Motor neuron (in vitro differentiated cells): ENCODE data around the gene PLCB4. TPM values are rescaled to one million over a fixed set of nuclear protein-coding genes. Genes with fewer than 3 reads are reported as not detected.
A peak's percentile ranks its signal among the peaks of the same experiment; 100 is the strongest.

Source experiments
- ATAC-seq, 8 experiments: fragments of 200-7000 bp; cut with Tn5 transposase; replicated peaks in 6 of 8; 2 replicates each; pipeline ENCODE4 v1.8.0; 2021; ENCODE audit warnings: mild to moderate bottlenecking in 8 of 8, moderate library complexity in 8 of 8
- H3K27ac ChIP-seq, 2 donors: fragments of 250-450 bp; sonication (Bioruptor Pico); 2 replicates each; pipeline ENCODE4 v1.9.0; 2021; ENCODE audit warnings: antibody characterized with exemption in 2 of 2, mild to moderate bottlenecking in 2 of 2, moderate library complexity in 1 of 2
- H3K4me1 ChIP-seq, 2 donors: fragments of 250-450 bp; sonication (Bioruptor Pico); replicated peaks in 1 of 2; 2 replicates each; pipeline ENCODE4 v1.6.1; 2021; ENCODE audit warnings: antibody characterized with exemption in 2 of 2, mild to moderate bottlenecking in 2 of 2, moderate library complexity in 1 of 2
- H3K4me3 ChIP-seq, 5 donors: fragments of 250-450 bp; sonication (Bioruptor Pico); 2 replicates each; pipeline ENCODE4 v1.9.0; 2021; ENCODE audit warnings: antibody characterized with exemption in 5 of 5, mild to moderate bottlenecking in 5 of 5, moderate library complexity in 4 of 5
- WGBS, 10 experiments: fragments of 450-650 bp; shearing (Covaris generic); methylation state at CpG; one replicate each; pipeline ENCODE4 v1.0.0; 2022; 5-methylcytosine and 5-hydroxymethylcytosine counted together
- in situ Hi-C, 9 experiments: fragments of 400-800 bp; cut with MboI; loops; one replicate each; pipeline ENCODE4 v1.15.0; 2021; ENCODE audit warnings: low sequenced_read_pairs in 9 of 9, low pct_unique_long_range_greater_than_20kb in 2 of 9; ENCODE audit not compliant: unreplicated experiment in 9 of 9
- total RNA-seq, 8 experiments: library from RNA; unstranded; fragments of 300-600 nt; gene quantifications; 2 replicates each; pipeline versions ENCODE4 v1.2.3 to v1.2.4, GENCODE V29; 2022

PLCB4 gene
- total RNA-seq, 8 experiments from 2014 or later = 4.4 to 27.2 (median 16.2) TPM

- WGBS, 10 experiments = 38 to 100% (median 78%) methylated on average over 1 to 3 of the region's 3 CpGs
These were observed 421.7 kb downstream of the PLCB4 start for GRCh38 chr20:9490631-9491030.

GRCh38 chr20:9491324-9491723, 422.4 kb downstream of the PLCB4 start:
- H3K4me3 ChIP-seq = no peak overlapping the region
- WGBS, 10 experiments = 10 to 100% (median 55%) methylated on average over 1 of the region's 1 CpG; no CpG with 5 or more reads in 3 of the 10 experiments
- in situ Hi-C loops = no loop called here
- H3K4me1 ChIP-seq = peaks cover 13 to 24% of the 10 kb centered on the region in 2 donors
- H3K27ac ChIP-seq = no peak overlapping the region
- peak in 5 of 8 experiments; percentile 44 to 77 (median 62) for ATAC-seq

More at GRCh38 chr20:9490631-9491030, 421.7 kb downstream of the PLCB4 start:
- peak overlapping the region in 1 of 2 donors; percentile 34 for H3K27ac ChIP-seq
- in situ Hi-C loops = no loop called here
- H3K4me3 ChIP-seq = no peak overlapping the region
- H3K4me1 ChIP-seq = peaks cover 13 to 24% of the 10 kb centered on the region in 2 donors
- no peak for ATAC-seq

GRCh38 chr20:9492067-9492466, 423.2 kb downstream of the PLCB4 start:
- Histone ChIP-seq H3K4me3 (no peak overlapping the region), H3K27ac (no peak overlapping the region), H3K4me1 (peaks cover 13 to 24% of the 10 kb centered on the region in 2 donors)
- WGBS, 10 experiments = 0 to 100% (median 76%) methylated on average over 2 to 4 of the region's 4 CpGs
- in situ Hi-C loops = no loop called here
- no peak for ATAC-seq

- ATAC-seq = peak in 5 of 8 experiments; percentile 17 to 61 (median 41)
- WGBS, 10 experiments = 57 to 86% (median 71%) methylated on average over 1 to 2 of the region's 2 CpGs
- in situ Hi-C loops = no loop called here
- H3K4me3 ChIP-seq = no peak overlapping the region
- H3K27ac ChIP-seq = no peak overlapping the region
- peaks cover 13 to 24% of the 10 kb centered on the region in 2 donors for H3K4me1 ChIP-seq
These were observed 424.9 kb downstream of the PLCB4 start for GRCh38 chr20:9493803-9494202.

- H3K27ac ChIP-seq = no peak overlapping the region
- H3K4me1 ChIP-seq = peaks cover 15 to 20% of the 10 kb centered on the region in 2 donors
- no peak for ATAC-seq
- H3K4me3 ChIP-seq = no peak overlapping the region
- in situ Hi-C loops = no loop called here
- WGBS, 10 experiments = 0 to 100% (median 80%) methylated on average over 1 to 2 of the region's 2 CpGs; no CpG with 5 or more reads in 4 of the 10 experiments
These were observed 426.8 kb downstream of the PLCB4 start for GRCh38 chr20:9495701-9496100.

GRCh38 chr20:9496155-9496554, 427.3 kb downstream of the PLCB4 start:
- Histone ChIP-seq H3K4me3 (no peak overlapping the region), H3K4me1 (peaks cover 12 to 16% of the 10 kb centered on the region in 2 donors), H3K27ac (no peak overlapping the region)
- ATAC-seq = no peak
- in situ Hi-C loops = no loop called here
- 0 to 100% (median 83%) methylated on average over 1 to 3 of the region's 3 CpGs; no CpG with 5 or more reads in 3 of the 10 experiments for WGBS, 10 experiments

- WGBS, 10 experiments = 14 to 100% (median 69%) methylated on average over 1 to 4 of the region's 4 CpGs
- Histone ChIP-seq H3K4me3 (no peak overlapping the region), H3K27ac (no peak overlapping the region), H3K4me1 (peaks cover 8 to 13% of the 10 kb centered on the region in 2 donors)
- in situ Hi-C loops = no loop called here
- no peak for ATAC-seq
These were observed 429.4 kb downstream of the PLCB4 start for GRCh38 chr20:9498322-9498721.

GRCh38 chr20:9499126-9499899, 430.4 kb downstream of the PLCB4 start:
- 48 to 100% (median 90%) methylated on average over 1 to 5 of the region's 5 CpGs for WGBS, 10 experiments
- no peak for ATAC-seq
- no peak overlapping the region for H3K27ac ChIP-seq
- in situ Hi-C loops = no loop called here
- peaks cover 4 to 11% of the 10 kb centered on the region in 2 donors for H3K4me1 ChIP-seq
- H3K4me3 ChIP-seq = no peak overlapping the region

- Histone ChIP-seq H3K4me1 (peaks cover 3 to 11% of the 10 kb centered on the region in 2 donors), H3K27ac (no peak overlapping the region), H3K4me3 (no peak overlapping the region)
- in situ Hi-C loops = no loop called here
- WGBS, 10 experiments = 8 to 50% (median 33%) methylated on average over 1 to 2 of the region's 2 CpGs; no CpG with 5 or more reads in 6 of the 10 experiments
- ATAC-seq = peak in 7 of 8 experiments; percentile 20 to 73 (median 59)
These were observed 431.2 kb downstream of the PLCB4 start for GRCh38 chr20:9500121-9500520.

- ATAC-seq = no peak
- 42 to 100% (median 92%) methylated on average over 1 to 2 of the region's 2 CpGs; no CpG with 5 or more reads in 2 of the 10 experiments for WGBS, 10 experiments
- in situ Hi-C loops = no loop called here
- peaks cover 5 to 11% of the 10 kb centered on the region in 2 donors for H3K4me1 ChIP-seq
- H3K27ac ChIP-seq = no peak overlapping the region
- H3K4me3 ChIP-seq = no peak overlapping the region
These were observed 432.6 kb downstream of the PLCB4 start for GRCh38 chr20:9501473-9501872.

- H3K27ac ChIP-seq = no peak overlapping the region
- in situ Hi-C loops = no loop called here
- peaks cover 11 to 16% of the 10 kb centered on the region in 2 donors for H3K4me1 ChIP-seq
- no peak overlapping the region for H3K4me3 ChIP-seq
- ATAC-seq = peak in 4 of 8 experiments; percentile 49 to 74 (median 56)
- 10 to 87% (median 57%) methylated on average over 1 to 7 of the region's 9 CpGs; no CpG with 5 or more reads in 2 of the 10 experiments for WGBS, 10 experiments
These were observed 434.8 kb downstream of the PLCB4 start for GRCh38 chr20:9503526-9504245.

GRCh38 chr20:9506280-9506821, 437.5 kb downstream of the PLCB4 start:
- Histone ChIP-seq H3K27ac (no peak overlapping the region), H3K4me3 (no peak overlapping the region), H3K4me1 (peaks cover 13 to 15% of the 10 kb centered on the region in 2 donors)
- whole genome bisulfite sequencing, 10 experiments = 0 to 76% (median 57%) methylated on average over 1 to 19 of the region's 34 CpGs; no CpG with 5 or more reads in 2 of the 10 experiments
- ATAC-seq = peak in 3 of 8 experiments; percentile 64 to 80 (median 69)
- in situ Hi-C loops = no loop called here

- no peak overlapping the region for H3K27ac ChIP-seq
- 0 to 40% (median 20%) methylated on average over 2 to 20 of the region's 31 CpGs; no CpG with 5 or more reads in 5 of the 10 experiments for WGBS, 10 experiments
- H3K4me1 ChIP-seq = peaks cover 13 to 21% of the 10 kb centered on the region in 2 donors
- H3K4me3 ChIP-seq = no peak overlapping the region
- peak in 6 of 8 experiments; percentile 24 to 87 (median 58) for ATAC-seq
- in situ Hi-C loops = no loop called here
These were observed 438.1 kb downstream of the PLCB4 start for GRCh38 chr20:9506964-9507369.
